IMR-90 (cell line): Measurements from ENCODE around the gene SQSTM1. TPM values are rescaled to one million over a fixed set of nuclear protein-coding genes. Genes with fewer than 3 reads are reported as not detected.
A peak's percentile ranks its signal among the peaks of the same experiment; 100 is the strongest.

Source experiments
- ATAC-seq: fragments of 200-7000 bp; cut with Tn5 transposase; 2 replicates; pipeline ENCODE4 v1.9.1; 2020; ENCODE audit warnings: low read depth, mild to moderate bottlenecking, moderate library complexity
- BruUV-seq: library from RNA; stranded (reverse); fragments of 400-500 nt; replicated peaks from 2 replicates; lab custom pipeline; 2021; lab: Mats Ljungman, UMichigan
- CTCF ChIA-PET: fragments of 300-600 bp; formaldehyde crosslinking; extraction: SDS; loops from one replicate; lab custom pipeline; 2021; ENCODE audit warnings: antibody characterized with exemption; lab: Yijun Ruan, JAX
- POLR2A ChIA-PET: fragments of 300-600 bp; sonication (Branson Sonifier 250); formaldehyde crosslinking; loops from one replicate; lab custom pipeline; 2022; ENCODE audit warnings: antibody characterized with exemption; ENCODE audit not compliant: unreplicated experiment; lab: Charles Lee
- DNase-seq: peaks from one replicate; pipeline ENCODE4 v3.0.0; 2013
- H2AFZ ChIP-seq: replicated peaks from 2 replicates; pipeline ENCODE3; 2013; ENCODE audit warnings: low read length, mild to moderate bottlenecking; ENCODE audit not compliant: poor library complexity
- H2AK5ac ChIP-seq: 2 replicates; pipeline ENCODE4 v1.6.1; 2013; ENCODE audit warnings: low read depth, low read length, inconsistent platforms
- H2AK9ac ChIP-seq: replicated peaks from 2 replicates; pipeline ENCODE3; 2013; ENCODE audit warnings: mild to moderate bottlenecking, low read depth, low read length, moderate library complexity; ENCODE audit not compliant: poor library complexity
- H2BK120ac ChIP-seq: 2 replicates; pipeline ENCODE4 v1.6.1; 2013; ENCODE audit warnings: low read depth, low read length, inconsistent platforms
- H2BK15ac ChIP-seq: 3 replicates; pipeline ENCODE4 v1.6.1; 2013; ENCODE audit warnings: low read depth, low read length, inconsistent platforms
- H2BK20ac ChIP-seq: 2 replicates; pipeline ENCODE4 v1.6.1; 2013; ENCODE audit warnings: low read depth, mild to moderate bottlenecking, inconsistent platforms, low read length, moderate library complexity
- H2BK5ac ChIP-seq: 2 replicates; pipeline ENCODE4 v1.6.1; 2013; ENCODE audit warnings: mild to moderate bottlenecking, low read depth, low read length, inconsistent platforms; ENCODE audit not compliant: poor library complexity, severe bottlenecking
- H3K14ac ChIP-seq: replicated peaks from 2 replicates; pipeline ENCODE4 v1.6.1; 2013; ENCODE audit warnings: low read depth, low read length, inconsistent platforms
- H3K18ac ChIP-seq: 2 replicates; pipeline ENCODE4 v1.6.1; 2013; ENCODE audit warnings: low read depth, low read length, control low read depth
- H3K23ac ChIP-seq: 2 replicates; pipeline ENCODE4 v1.6.1; 2013; ENCODE audit warnings: low read depth, low read length, inconsistent platforms
- H3K27ac ChIP-seq: 2 replicates; pipeline ENCODE4 v1.5.1; 2013; ENCODE audit warnings: mild to moderate bottlenecking, control low read depth, low read length; ENCODE audit not compliant: insufficient read depth
- H3K27me3 ChIP-seq: 2 replicates; pipeline ENCODE4 v1.6.1; 2013; ENCODE audit warnings: low read length; ENCODE audit not compliant: control insufficient read depth, insufficient read depth
- H3K36me3 ChIP-seq: 2 replicates; pipeline ENCODE4 v1.6.1; 2013; ENCODE audit warnings: low read length, mixed read lengths; ENCODE audit not compliant: control insufficient read depth, insufficient read depth
- H3K4ac ChIP-seq: 2 replicates; pipeline ENCODE4 v1.6.1; 2013; ENCODE audit warnings: low read depth, low read length, inconsistent platforms
- H3K4me1 ChIP-seq: 2 replicates; pipeline ENCODE4 v1.6.1; 2013; ENCODE audit warnings: low read length, mixed read lengths; ENCODE audit not compliant: control insufficient read depth, insufficient read depth
- H3K4me2 ChIP-seq: 2 replicates; pipeline ENCODE4 v1.6.1; 2013; ENCODE audit warnings: low read depth, mild to moderate bottlenecking, control low read depth, low read length, moderate library complexity
- H3K4me3 ChIP-seq: 2 replicates; pipeline ENCODE4 v1.5.1; 2013; ENCODE audit warnings: low read depth, mild to moderate bottlenecking, control low read depth, low read length, moderate library complexity; ENCODE audit not compliant: insufficient read depth
- H3K56ac ChIP-seq: 2 replicates; pipeline ENCODE4 v1.6.1; 2013; ENCODE audit warnings: low read length, inconsistent platforms; ENCODE audit not compliant: insufficient read depth; ENCODE audit errors: extremely low read depth
- H3K79me1 ChIP-seq, 2 experiments: 2 replicates each; pipeline ENCODE4 v1.6.1; 2013; ENCODE audit warnings: low read length in 2 of 2, inconsistent platforms in 1 of 2, low read depth in 1 of 2
- H3K9ac ChIP-seq: 2 replicates; pipeline ENCODE4 v1.6.1; 2013; ENCODE audit warnings: low read depth, low read length, control low read depth
- H3K9me1 ChIP-seq: 2 replicates; pipeline ENCODE4 v1.6.1; 2013; ENCODE audit warnings: low read length, inconsistent platforms; ENCODE audit not compliant: insufficient read depth
- H3K9me3 ChIP-seq: 2 replicates; pipeline ENCODE4 v1.6.1; 2013; ENCODE audit warnings: low read length; ENCODE audit not compliant: control insufficient read depth, insufficient read depth
- H4K20me1 ChIP-seq: 2 replicates; pipeline ENCODE4 v1.6.1; 2013; ENCODE audit warnings: low read length, inconsistent platforms; ENCODE audit not compliant: insufficient read depth
- H4K5ac ChIP-seq: 2 replicates; pipeline ENCODE4 v1.6.1; 2013; ENCODE audit warnings: mild to moderate bottlenecking, low read depth, low read length, control low read depth
- H4K8ac ChIP-seq, 2 experiments: 2 replicates each; pipeline ENCODE4 v1.6.1; 2013; ENCODE audit warnings: low read depth in 2 of 2, low read length in 2 of 2, control low read depth in 1 of 2, inconsistent platforms in 1 of 2
- H4K91ac ChIP-seq: 2 replicates; pipeline ENCODE4 v1.6.1; 2013; ENCODE audit warnings: low read depth, low read length, inconsistent platforms; ENCODE audit not compliant: insufficient read depth
- CEBPB ChIP-seq: IDR thresholded peaks from 2 replicates; pipeline ENCODE4 v1.6.1; 2012; ENCODE audit warnings: low read depth, low read length, improper control_type of control experiment
- CHD1 ChIP-seq: IDR thresholded peaks from 2 replicates; pipeline ENCODE4 v1.6.1; 2012; ENCODE audit warnings: low read depth, low read length, improper control_type of control experiment
- MAZ ChIP-seq: IDR thresholded peaks from 2 replicates; pipeline ENCODE4 v1.6.1; 2012; ENCODE audit warnings: low read depth, mild to moderate bottlenecking, low read length, improper control_type of control experiment, moderate library complexity, borderline replicate concordance
- NFE2L2 ChIP-seq: fragments of 150-350 bp; IDR thresholded peaks from 2 replicates; pipeline ENCODE4 v1.6.1; 2016; ENCODE audit warnings: low read depth, mild to moderate bottlenecking, low read length
- POLR2A ChIP-seq: IDR thresholded peaks from 2 replicates; pipeline ENCODE4 v1.6.1; 2012; ENCODE audit warnings: mild to moderate bottlenecking, low read depth, low read length
- RCOR1 ChIP-seq: IDR thresholded peaks from 2 replicates; pipeline ENCODE4 v1.6.1; 2012; ENCODE audit warnings: mild to moderate bottlenecking, low read length, improper control_type of control experiment; ENCODE audit not compliant: insufficient replicate concordance
- RFX5 ChIP-seq: IDR thresholded peaks from 2 replicates; pipeline ENCODE4 v1.8.0; 2012; ENCODE audit warnings: low read depth, mild to moderate bottlenecking, low read length, moderate library complexity
- SMC3 ChIP-seq: fragments of 150-350 bp; IDR thresholded peaks from 2 replicates; pipeline ENCODE4 v1.6.1; 2016; ENCODE audit warnings: low read depth, mild to moderate bottlenecking, antibody characterized with exemption, low read length, moderate library complexity
- WGBS, 2 experiments: methylation state at CpG; one replicate each; pipeline versions ENCODE4 v1.1.5 to v1.1.7; 2013; ENCODE audit warnings: missing lambda C conversion rate in 2 of 2; ENCODE audit not compliant: insufficient read length in 1 of 2; ENCODE audit errors: extremely low coverage in 2 of 2; 5-methylcytosine and 5-hydroxymethylcytosine counted together
- dilution Hi-C: fragments of 300-500 bp; cut with HindIII; formaldehyde crosslinking; loops from one replicate; pipeline ENCODE4 v1.14.3; 2018; ENCODE audit warnings: low sequenced_read_pairs; ENCODE audit not compliant: unreplicated experiment
- in situ Hi-C: fragments of 300-500 bp; cut with MboI; formaldehyde crosslinking; loops from 3 replicates; pipeline ENCODE4 v1.14.3; 2019; ENCODE audit warnings: low sequenced_read_pairs, inconsistent platforms, mixed read lengths
- intact Hi-C: fragments of 100-400 bp; cut with micrococcal nuclease; formaldehyde crosslinking; loops from 2 replicates; pipeline ENCODE4 v1.10.0; 2022
- polyA plus RNA-seq, 3 experiments: library from polyadenylated mRNA; depleted of rRNA; stranded (reverse); fragments of >200 nt; gene quantifications; 2 replicates each; pipeline ENCODE4 v1.2.3, GENCODE V29; 2012; ENCODE audit warnings: low replicate concordance in 1 of 3
- total RNA-seq: library from RNA; depleted of rRNA; stranded (reverse); fragments of >200 nt; gene quantifications from 2 replicates; pipeline ENCODE4 v1.2.3, GENCODE V29; 2012
- TF ChIP-seq, protein P1 (sequence below): fragments of 150-350 bp; IDR thresholded peaks from 2 replicates; pipeline ENCODE4 v1.6.1; 2017; ENCODE audit warnings: mild to moderate bottlenecking, antibody characterized with exemption, low read length, low read depth
- TF ChIP-seq, protein P2 (sequence below): fragments of 150-350 bp; IDR thresholded peaks from 2 replicates; pipeline ENCODE4 v1.6.1; 2016; ENCODE audit warnings: low read depth, mild to moderate bottlenecking, low read length, moderate library complexity, borderline replicate concordance

SQSTM1 gene
- total and polyA plus RNA-seq, 2 of the 4 experiments (the other 2 are of a cell fraction), result 152 to 184 TPM

DNA sequence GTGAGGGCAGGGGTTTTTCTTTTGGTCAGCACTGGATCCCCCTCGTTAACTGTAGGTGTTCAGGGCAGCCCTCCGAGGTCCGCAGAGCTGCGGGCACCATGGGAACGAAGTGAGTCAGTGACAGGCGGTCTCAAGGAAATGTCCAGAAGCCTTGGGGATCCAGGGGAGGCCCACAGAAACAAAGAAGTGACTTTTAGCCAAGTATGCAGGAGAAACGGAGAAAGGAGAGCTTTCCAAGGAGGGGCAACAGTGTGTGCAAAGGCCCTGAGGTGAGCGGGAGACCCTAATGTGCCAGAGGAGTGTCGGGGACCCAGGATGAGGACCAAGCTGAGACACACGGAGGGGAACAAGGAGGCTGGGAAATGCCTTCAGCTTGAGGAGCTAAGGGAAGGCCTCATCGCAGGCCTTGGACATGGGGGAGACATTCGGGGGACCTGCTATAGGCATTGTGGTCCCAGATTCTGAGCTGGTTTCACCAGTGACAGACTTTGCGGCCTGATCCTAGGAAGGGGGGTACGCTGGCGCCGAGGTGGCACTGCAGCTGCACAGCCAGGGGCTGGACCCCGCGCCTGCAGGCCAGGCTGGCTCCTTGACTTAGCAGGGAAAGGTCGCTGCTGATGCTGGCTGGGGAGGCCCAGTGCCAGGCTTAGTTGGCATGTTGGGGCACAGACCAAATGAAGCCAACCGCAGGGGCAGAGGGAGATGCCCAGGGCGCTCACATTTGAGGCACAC is 23.7 kb upstream of the SQSTM1 start:
- CTCF ChIA-PET, result no interaction called here
- intact Hi-C loops, result loop anchor here (1.0 kb wide), 2 partner anchors 34 to 65 kb away; partner anchors contain the start of gene MAML1

More for the DNA sequence above, 23.7 kb upstream of the SQSTM1 start:
- POLR2A ChIA-PET, result interaction anchor here (0.6 kb wide), 1 partner anchor 28 kb away, joined by 3 read pairs; no protein-coding TSS in a partner anchor
- H3K9me1 ChIP-seq, result no peaks in the 10 kb centered on the region
- no peak overlapping the region for H3K56ac ChIP-seq
- H2AK9ac ChIP-seq, result peak overlapping the region; percentile 29
- H4K20me1 ChIP-seq, result peaks cover 16% of the 10 kb centered on the region
- no peak overlapping the region for H3K4me2 ChIP-seq
- dilution Hi-C loops, result no loop called here
- peaks cover 9% of the 10 kb centered on the region; the same call in 1 of the 2 replicates for H3K4me1 ChIP-seq
- no peak overlapping the region for H3K4ac ChIP-seq
- no peak overlapping the region for H4K91ac ChIP-seq
- H3K27ac ChIP-seq, result no peak overlapping the region; the same call in 1 of the 2 replicates
- ATAC-seq (no peak), DNase-seq (no peak)
- no peak overlapping the region; the same call in 1 of the 2 replicates for H2AK5ac ChIP-seq
- no peak overlapping the region for H4K5ac ChIP-seq
- H3K18ac ChIP-seq, result no peak overlapping the region
- H4K8ac ChIP-seq, result peak overlapping the region in 1 of 2 experiments; percentile 12; a peak in 2 of 4 replicates
- H2BK120ac ChIP-seq, result no peak overlapping the region
- in situ Hi-C loops, result no loop called here
- no peaks in the 10 kb centered on the region for H3K9me3 ChIP-seq
- H3K27me3 ChIP-seq, result no peaks in the 10 kb centered on the region
- peaks cover 4 to 22% of the 10 kb centered on the region in 2 experiments for H3K79me1 ChIP-seq
- H3K23ac ChIP-seq, result no peak overlapping the region
- no peak overlapping the region for H3K14ac ChIP-seq
- H3K9ac ChIP-seq, result 0 out of 2 replicates have a peak overlapping the region, but pooled peaks have one; percentile 68
- no peak overlapping the region for H2BK20ac ChIP-seq
- H2BK5ac ChIP-seq, result no peak overlapping the region
- 92% methylated on average over 17 of the region's 21 CpGs; no CpG with 5 or more reads in 1 of the 2 experiments for WGBS, 2 experiments
- TF ChIP-seq RFX5, result no peak
- no peak for TF ChIP-seq CEBPB
- no peak for TF ChIP-seq MAZ
- no peak for TF ChIP-seq CHD1
- TF ChIP-seq RCOR1, result no peak
- no peak for TF ChIP-seq NFE2L2
- no peak for TF ChIP-seq POLR2A
- TF ChIP-seq, protein P1, sequence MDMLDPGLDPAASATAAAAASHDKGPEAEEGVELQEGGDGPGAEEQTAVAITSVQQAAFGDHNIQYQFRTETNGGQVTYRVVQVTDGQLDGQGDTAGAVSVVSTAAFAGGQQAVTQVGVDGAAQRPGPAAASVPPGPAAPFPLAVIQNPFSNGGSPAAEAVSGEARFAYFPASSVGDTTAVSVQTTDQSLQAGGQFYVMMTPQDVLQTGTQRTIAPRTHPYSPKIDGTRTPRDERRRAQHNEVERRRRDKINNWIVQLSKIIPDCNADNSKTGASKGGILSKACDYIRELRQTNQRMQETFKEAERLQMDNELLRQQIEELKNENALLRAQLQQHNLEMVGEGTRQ, result no peak
- TF ChIP-seq, protein P2, sequence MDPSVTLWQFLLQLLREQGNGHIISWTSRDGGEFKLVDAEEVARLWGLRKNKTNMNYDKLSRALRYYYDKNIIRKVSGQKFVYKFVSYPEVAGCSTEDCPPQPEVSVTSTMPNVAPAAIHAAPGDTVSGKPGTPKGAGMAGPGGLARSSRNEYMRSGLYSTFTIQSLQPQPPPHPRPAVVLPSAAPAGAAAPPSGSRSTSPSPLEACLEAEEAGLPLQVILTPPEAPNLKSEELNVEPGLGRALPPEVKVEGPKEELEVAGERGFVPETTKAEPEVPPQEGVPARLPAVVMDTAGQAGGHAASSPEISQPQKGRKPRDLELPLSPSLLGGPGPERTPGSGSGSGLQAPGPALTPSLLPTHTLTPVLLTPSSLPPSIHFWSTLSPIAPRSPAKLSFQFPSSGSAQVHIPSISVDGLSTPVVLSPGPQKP, result no peak
- TF ChIP-seq SMC3, result no peak
- peaks cover 46% of the 10 kb centered on the region for H3K36me3 ChIP-seq
- no peak overlapping the region for H3K4me3 ChIP-seq
- no peak overlapping the region for H2BK15ac ChIP-seq
- BruUV-seq, result no TSS peak
- peak overlapping the region; percentile 92 for H2AFZ ChIP-seq
